ENCODE measurements around the gene ARFGAP2.
"Not testable (repeated sequence)": the region's sequence is repeated elsewhere in the genome, so short reads cannot be mapped to it uniquely, and the experiment has no call there.

ARFGAP2 gene

DNA sequence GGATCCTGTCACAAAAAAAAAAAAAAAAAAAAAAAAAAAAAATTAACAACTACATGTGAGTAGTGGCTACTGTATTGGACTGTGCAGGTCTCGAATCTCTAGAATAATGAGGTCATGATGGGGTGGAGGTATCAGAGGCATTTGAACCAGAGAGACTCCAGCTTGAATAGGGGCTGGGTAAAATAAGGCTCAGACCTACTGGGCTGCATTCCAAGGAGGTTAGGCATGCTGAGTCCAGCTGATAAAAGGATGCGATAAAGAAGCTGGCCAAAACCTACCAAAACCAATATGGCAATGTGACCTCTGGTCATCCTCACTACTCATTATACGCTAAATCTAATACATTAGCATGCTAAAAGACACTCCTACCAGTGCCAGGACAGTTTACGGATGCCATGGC, 15.4 kb upstream of the ARFGAP2 start:
- TF ChIP-seq ZFX (IDR thresholded peaks at IDR 0.05), result no peak
- TF ChIP-seq, protein P1, sequence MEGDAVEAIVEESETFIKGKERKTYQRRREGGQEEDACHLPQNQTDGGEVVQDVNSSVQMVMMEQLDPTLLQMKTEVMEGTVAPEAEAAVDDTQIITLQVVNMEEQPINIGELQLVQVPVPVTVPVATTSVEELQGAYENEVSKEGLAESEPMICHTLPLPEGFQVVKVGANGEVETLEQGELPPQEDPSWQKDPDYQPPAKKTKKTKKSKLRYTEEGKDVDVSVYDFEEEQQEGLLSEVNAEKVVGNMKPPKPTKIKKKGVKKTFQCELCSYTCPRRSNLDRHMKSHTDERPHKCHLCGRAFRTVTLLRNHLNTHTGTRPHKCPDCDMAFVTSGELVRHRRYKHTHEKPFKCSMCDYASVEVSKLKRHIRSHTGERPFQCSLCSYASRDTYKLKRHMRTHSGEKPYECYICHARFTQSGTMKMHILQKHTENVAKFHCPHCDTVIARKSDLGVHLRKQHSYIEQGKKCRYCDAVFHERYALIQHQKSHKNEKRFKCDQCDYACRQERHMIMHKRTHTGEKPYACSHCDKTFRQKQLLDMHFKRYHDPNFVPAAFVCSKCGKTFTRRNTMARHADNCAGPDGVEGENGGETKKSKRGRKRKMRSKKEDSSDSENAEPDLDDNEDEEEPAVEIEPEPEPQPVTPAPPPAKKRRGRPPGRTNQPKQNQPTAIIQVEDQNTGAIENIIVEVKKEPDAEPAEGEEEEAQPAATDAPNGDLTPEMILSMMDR (conservative IDR thresholded peaks at IDR 0.05), result no peak
- no peak overlapping the region for H3K27ac ChIP-seq

DNA sequence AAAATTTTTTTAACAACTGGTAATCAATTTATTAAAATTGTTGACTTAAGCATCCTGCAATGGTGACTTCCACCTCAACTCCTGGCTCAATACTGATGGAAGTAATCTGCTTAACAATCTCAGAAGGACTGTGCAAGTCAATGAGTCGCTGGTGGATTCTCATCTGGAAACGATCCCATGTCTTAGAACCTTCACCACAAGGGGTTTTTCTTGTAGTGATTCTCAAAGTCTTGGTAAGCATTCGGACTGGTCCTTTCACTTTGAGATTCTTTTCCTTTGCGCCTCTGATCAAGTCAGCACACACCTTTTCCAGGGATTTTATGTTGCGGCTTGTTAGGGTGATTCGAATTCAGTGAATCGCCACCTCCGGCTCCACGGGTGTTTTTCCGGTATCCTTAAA, 14.5 kb upstream of the ARFGAP2 start:
- not testable (repeated sequence) for H3K27ac ChIP-seq

GRCh38 chr11:47189100-47189834, 12.6 kb upstream of the ARFGAP2 start:
- TF ChIP-seq ZFX (IDR thresholded peaks at IDR 0.05), result no peak
- TF ChIP-seq, protein P1 (conservative IDR thresholded peaks at IDR 0.05), result no peak
- peak overlapping the region; percentile 20 for H3K27ac ChIP-seq

- H3K27ac ChIP-seq, result no peak overlapping the region; the same call in 1 of the 2 replicates
- TF ChIP-seq ZFX (IDR thresholded peaks at IDR 0.05), result no peak
- TF ChIP-seq, protein P1 (conservative IDR thresholded peaks at IDR 0.05), result no peak
Measured at GRCh38 chr11:47188259-47188658, 11.6 kb upstream of the ARFGAP2 start.

DNA sequence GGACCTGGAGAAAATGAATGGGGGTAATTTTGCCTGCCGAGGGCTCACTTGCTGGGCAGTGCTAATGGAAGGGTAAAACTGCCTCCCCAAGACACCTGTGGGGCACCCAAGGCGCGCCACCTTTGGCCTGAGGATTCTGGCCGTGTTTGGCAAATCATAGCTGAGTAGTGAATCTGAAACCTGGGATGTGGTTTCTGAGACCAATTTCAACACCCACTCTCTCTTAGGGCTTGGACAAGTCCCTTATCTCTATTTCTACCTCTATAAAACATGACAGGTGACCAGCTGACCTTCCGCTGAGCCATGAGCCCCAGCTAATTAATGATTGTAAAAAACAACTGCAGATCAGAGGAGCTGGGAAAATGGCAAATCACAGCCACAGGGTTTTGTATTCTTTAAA, 11.0 kb upstream of the ARFGAP2 start:
- no peak for TF ChIP-seq ZFX (IDR thresholded peaks at IDR 0.05)
- TF ChIP-seq, protein P1 (conservative IDR thresholded peaks at IDR 0.05), result no peak
- H3K27ac ChIP-seq, result no peak overlapping the region; the same call in 1 of the 2 replicates

DNA sequence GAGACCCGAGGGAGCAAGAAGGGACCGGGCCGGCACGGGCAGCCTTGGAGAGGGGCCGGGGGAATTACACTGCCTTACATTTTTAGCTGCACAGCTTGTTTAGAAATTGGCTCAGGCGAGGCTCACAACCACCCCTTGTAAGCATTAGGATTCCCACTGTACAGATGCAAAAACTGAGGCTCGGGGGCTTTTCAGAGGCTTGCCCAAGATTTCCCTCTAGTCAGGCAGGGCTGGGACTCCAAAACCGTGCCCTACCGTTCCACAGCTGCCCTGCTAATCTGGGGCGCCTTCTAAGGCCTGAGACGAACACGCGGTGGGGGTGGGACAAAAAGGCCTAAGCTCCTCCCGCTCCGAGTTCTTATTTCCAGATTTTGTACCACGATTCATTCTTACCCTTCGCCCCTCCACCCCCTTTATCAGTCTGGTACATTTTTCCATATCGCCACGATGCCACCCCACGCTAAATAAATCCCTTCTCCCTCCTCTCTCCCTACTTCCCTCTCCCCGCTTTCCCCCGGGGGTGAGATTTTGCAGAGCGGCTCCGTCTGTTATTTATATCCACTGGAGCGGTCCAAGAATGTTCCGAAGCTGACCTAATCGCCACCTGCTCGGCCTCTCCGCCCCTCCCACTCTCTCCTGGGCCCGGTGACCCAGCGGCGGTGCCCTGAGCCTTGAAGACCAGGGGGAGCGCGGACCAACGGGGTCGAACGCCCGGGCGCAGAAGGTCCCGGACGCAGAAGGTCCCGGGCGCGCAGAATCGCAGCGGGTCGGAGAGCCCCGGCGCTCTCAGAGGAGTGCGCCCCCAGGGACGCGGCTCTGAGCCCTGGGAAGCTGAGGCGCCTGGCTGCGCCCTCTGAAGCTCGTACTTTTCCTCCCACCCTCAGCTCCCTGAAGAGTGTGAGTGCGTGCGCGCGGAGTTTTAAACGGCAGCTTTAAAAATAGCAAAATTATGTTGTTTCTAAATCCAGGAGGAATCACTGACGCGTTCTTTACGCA, 10.3 kb upstream of the ARFGAP2 start:
- H3K27ac ChIP-seq, result peak overlapping the region; percentile 93
- TF ChIP-seq ZFX (IDR thresholded peaks at IDR 0.05), result no peak
- TF ChIP-seq, protein P1 (conservative IDR thresholded peaks at IDR 0.05), result no peak

DNA sequence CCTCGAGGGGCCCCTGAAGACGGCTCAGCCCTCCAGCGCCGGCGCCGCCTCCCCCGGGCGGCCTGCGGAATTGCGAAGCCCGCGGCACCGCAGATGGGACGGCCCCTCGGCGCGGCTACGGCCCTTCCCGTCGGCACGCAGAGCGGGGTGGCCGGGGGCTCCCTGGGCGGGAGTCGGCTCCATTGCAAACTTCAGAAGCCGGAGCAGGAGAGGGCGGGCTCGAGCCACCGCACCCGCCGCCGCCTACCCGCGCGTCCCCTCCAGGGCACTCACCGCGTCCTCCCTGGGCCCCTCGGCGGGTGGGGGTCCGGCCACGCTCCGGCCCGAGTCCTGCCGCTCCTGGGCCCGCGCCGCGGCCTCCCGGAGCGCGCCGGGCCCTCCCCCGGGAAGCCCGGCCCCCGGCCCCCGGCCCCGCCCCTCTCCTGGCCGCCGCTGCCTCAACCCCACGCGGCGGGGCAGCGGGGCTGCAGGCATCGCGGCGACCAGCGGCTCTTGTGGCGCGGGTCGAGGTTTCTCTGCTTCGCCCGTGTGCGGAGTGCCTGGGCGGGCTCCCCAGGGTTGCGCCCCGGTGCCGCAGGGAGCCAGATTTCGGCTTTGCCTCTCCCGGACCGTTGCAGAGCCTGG, 9.5 kb upstream of the ARFGAP2 start, which contains the start of gene PACSIN3:
Gene PACSIN3, minus strand, starts transcription at position 359 of the 624 bp plus-strand sequence. CDS start 3,707 bp downstream, outside the sequence.
- H3K27ac ChIP-seq, result peak within 1 kb of the TSS; percentile 93

More for the DNA sequence above, 9.5 kb upstream of the ARFGAP2 start, which contains the start of gene PACSIN3:
- peak; percentile 77 for TF ChIP-seq ZFX (IDR thresholded peaks at IDR 0.05)
- TF ChIP-seq, protein P1 (conservative IDR thresholded peaks at IDR 0.05), result no peak; the same call in 1 of the 2 replicates

Measured in C4-2B (cell line).